PC-9 (cell line): ENCODE data around the gene SNX18. TPM values are rescaled to one million over a fixed set of nuclear protein-coding genes. Genes with fewer than 3 reads are reported as not detected.
A peak's percentile ranks its signal among the peaks of the same experiment; 100 is the strongest.

Experiments used
- BruUV-seq: library from RNA; stranded (reverse); fragments of 400-500 nt; replicated peaks from 2 replicates; lab custom pipeline; 2021; lab: Mats Ljungman, UMichigan
- CTCF ChIA-PET: fragments of 300-600 bp; sonication (Branson Sonifier 250); formaldehyde crosslinking; loops from one replicate; lab custom pipeline; 2022; ENCODE audit warnings: antibody characterized with exemption; lab: Charles Lee
- POLR2A ChIA-PET: fragments of 300-600 bp; sonication (Branson Sonifier 250); formaldehyde crosslinking; loops from one replicate; lab custom pipeline; 2022; ENCODE audit warnings: antibody characterized with exemption; ENCODE audit not compliant: unreplicated experiment; lab: Charles Lee
- DNase-seq, 2 experiments: peaks; one replicate each; pipeline versions ENCODE4 v3.0.0 to v3.0.0-alpha.2; 2015 to 2022; ENCODE audit warnings: mixed read lengths in 1 of 2
- H2AFZ ChIP-seq: fragments of 200-600 bp; sonication (generic); 2 replicates; pipeline ENCODE4 v1.8.1; 2017; ENCODE audit warnings: antibody characterized with exemption
- H3F3A ChIP-seq: fragments of 200-600 bp; sonication (generic); 2 replicates; pipeline ENCODE4 v1.8.1; 2017; ENCODE audit warnings: antibody characterized with exemption, mild to moderate bottlenecking, low read depth; ENCODE audit not compliant: insufficient read depth
- H3K27ac ChIP-seq: fragments of 200-600 bp; sonication (generic); 2 replicates; pipeline ENCODE4 v1.6.1; 2016; ENCODE audit warnings: mixed run types
- H3K27me3 ChIP-seq: fragments of 200-600 bp; sonication (generic); 2 replicates; pipeline ENCODE4 v1.6.1; 2016; ENCODE audit warnings: low read depth, mixed run types; ENCODE audit not compliant: insufficient read depth
- H3K36me3 ChIP-seq: fragments of 200-600 bp; sonication (generic); 2 replicates; pipeline ENCODE4 v1.6.1; 2016; ENCODE audit warnings: low read depth, mixed run types
- H3K4me1 ChIP-seq: fragments of 200-600 bp; sonication (generic); replicated peaks from 2 replicates; pipeline ENCODE4 v1.6.1; 2016; ENCODE audit warnings: mixed run types; ENCODE audit not compliant: insufficient read depth
- H3K4me2 ChIP-seq: fragments of 200-600 bp; sonication (generic); 2 replicates; pipeline ENCODE4 v1.6.1; 2017; ENCODE audit warnings: mixed run types
- H3K4me3 ChIP-seq: fragments of 200-600 bp; sonication (generic); 2 replicates; pipeline ENCODE4 v1.6.1; 2016; ENCODE audit warnings: mixed run types
- H3K79me2 ChIP-seq: fragments of 200-600 bp; sonication (generic); 2 replicates; pipeline ENCODE4 v1.6.1; 2017; ENCODE audit warnings: low read depth, mixed run types
- H3K9me2 ChIP-seq: fragments of 200-600 bp; sonication (generic); 2 replicates; pipeline ENCODE4 v1.8.1; 2017; ENCODE audit warnings: mild to moderate bottlenecking; ENCODE audit not compliant: insufficient read depth
- H3K9me3 ChIP-seq: fragments of 200-600 bp; sonication (generic); 2 replicates; pipeline ENCODE4 v1.8.1; 2016; ENCODE audit warnings: low read depth; ENCODE audit not compliant: insufficient read depth
- H4K20me1 ChIP-seq: fragments of 200-600 bp; sonication (generic); 2 replicates; pipeline ENCODE4 v1.8.1; 2017; ENCODE audit not compliant: insufficient read depth
- EZH2 ChIP-seq: fragments of 200-600 bp; sonication (generic); IDR thresholded peaks from 2 replicates; pipeline ENCODE4 v1.8.0; 2017; ENCODE audit warnings: antibody characterized with exemption, low read depth
- intact Hi-C: fragments of 100-400 bp; cut with micrococcal nuclease; formaldehyde crosslinking; loops from one replicate; pipeline ENCODE4 v1.10.0; 2022; ENCODE audit not compliant: unreplicated experiment
- total RNA-seq: library from RNA; stranded (reverse); gene quantifications from 2 replicates; pipeline ENCODE4 v1.2.3, GENCODE V29; 2021
- TF ChIP-seq, protein P1 (sequence below): fragments of 200-600 bp; sonication (generic); conservative IDR thresholded peaks from 2 replicates; pipeline ENCODE4 v1.6.1; 2017; ENCODE audit warnings: mixed run types, antibody characterized with exemption, mild to moderate bottlenecking, moderate library complexity

The SNX18 gene
- total RNA-seq, 1 experiment from 2014 or later, result 9.7 TPM

DNA sequence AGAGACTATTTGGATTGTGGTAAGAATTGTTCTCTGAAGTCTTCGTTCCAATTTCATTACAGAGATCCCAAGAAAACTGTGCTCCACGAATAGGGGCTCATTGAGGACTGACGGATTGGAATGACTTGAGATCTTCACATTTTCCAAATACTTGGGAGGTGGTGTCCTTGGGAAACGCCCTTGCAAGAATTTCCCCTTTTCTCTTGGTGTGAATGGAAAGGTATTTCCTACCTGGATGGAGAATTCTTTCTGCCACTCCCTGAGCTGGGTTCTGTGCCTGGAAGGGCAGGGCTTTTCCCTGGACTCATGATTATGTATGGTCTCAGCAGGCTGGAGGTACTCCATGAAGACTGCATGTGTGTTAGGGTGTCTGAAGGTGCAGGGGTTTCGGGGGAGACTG lies 53.9 kb downstream of the SNX18 start:
- no TSS peak for BruUV-seq
- intact Hi-C loops, result no loop called here
- H2AFZ ChIP-seq, result no peak overlapping the region
- no peaks in the 10 kb centered on the region for H4K20me1 ChIP-seq
- H3K79me2 ChIP-seq, result no peaks in the 10 kb centered on the region
- H3K4me2 ChIP-seq, result no peak overlapping the region
- TF ChIP-seq, protein P1, sequence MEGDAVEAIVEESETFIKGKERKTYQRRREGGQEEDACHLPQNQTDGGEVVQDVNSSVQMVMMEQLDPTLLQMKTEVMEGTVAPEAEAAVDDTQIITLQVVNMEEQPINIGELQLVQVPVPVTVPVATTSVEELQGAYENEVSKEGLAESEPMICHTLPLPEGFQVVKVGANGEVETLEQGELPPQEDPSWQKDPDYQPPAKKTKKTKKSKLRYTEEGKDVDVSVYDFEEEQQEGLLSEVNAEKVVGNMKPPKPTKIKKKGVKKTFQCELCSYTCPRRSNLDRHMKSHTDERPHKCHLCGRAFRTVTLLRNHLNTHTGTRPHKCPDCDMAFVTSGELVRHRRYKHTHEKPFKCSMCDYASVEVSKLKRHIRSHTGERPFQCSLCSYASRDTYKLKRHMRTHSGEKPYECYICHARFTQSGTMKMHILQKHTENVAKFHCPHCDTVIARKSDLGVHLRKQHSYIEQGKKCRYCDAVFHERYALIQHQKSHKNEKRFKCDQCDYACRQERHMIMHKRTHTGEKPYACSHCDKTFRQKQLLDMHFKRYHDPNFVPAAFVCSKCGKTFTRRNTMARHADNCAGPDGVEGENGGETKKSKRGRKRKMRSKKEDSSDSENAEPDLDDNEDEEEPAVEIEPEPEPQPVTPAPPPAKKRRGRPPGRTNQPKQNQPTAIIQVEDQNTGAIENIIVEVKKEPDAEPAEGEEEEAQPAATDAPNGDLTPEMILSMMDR, result no peak
- no peak for TF ChIP-seq EZH2
- no peaks in the 10 kb centered on the region for H3K9me2 ChIP-seq
- H3K4me1 ChIP-seq, result no peaks in the 10 kb centered on the region
- H3K27me3 ChIP-seq, result no peaks in the 10 kb centered on the region
- H3K27ac ChIP-seq, result no peak overlapping the region
- ChIA-PET POLR2A (interaction anchor here (0.7 kb wide), 1 partner anchor 32 kb away, joined by 3 read pairs; no protein-coding TSS in a partner anchor), CTCF (no interaction called here)
- H3K4me3 ChIP-seq, result no peak overlapping the region
- no peaks in the 10 kb centered on the region for H3K9me3 ChIP-seq
- no peaks in the 10 kb centered on the region for H3F3A ChIP-seq
- DNase-seq, result peak in 1 of 2 experiments; percentile 9
- H3K36me3 ChIP-seq, result no peaks in the 10 kb centered on the region

DNA sequence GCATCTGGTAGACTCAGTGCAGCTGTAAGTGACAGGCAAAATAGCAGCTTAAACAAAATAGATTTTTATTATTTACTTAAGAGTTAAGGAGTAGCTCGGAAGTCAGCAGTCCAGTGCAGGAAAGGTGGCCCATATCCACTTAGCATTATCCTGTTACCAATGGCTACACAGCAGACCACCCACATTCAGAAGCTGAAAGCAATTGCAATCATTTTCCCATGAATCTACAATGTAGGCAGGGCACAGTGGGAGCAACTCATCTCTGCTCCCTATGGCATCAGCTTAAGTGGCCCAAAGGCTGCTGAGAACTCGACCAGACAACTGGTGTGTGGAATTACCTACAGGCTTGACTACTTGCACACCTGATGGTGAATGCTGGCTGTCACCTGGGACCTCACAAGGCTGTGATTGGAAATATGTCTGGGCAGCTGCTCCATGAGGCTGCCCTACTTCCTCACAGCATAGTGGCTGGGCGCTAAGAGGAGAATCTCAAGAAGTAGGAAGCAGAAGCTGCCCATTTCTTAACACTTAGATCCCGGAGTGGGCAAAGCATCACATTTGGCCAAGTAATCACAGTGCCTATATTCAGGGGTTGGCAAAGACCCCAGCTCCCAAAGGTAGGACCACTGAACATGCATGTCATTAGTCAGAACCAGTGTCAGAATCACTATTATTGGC lies 56.4 kb downstream of the SNX18 start:
- H3K4me2 ChIP-seq, result no peak overlapping the region
- H3K79me2 ChIP-seq, result no peaks in the 10 kb centered on the region
- no peaks in the 10 kb centered on the region for H3K9me2 ChIP-seq
- H3K27ac ChIP-seq, result no peak overlapping the region
- no peak overlapping the region for H3K4me3 ChIP-seq
- no peak for DNase-seq
- no peaks in the 10 kb centered on the region for H4K20me1 ChIP-seq
- H3K27me3 ChIP-seq, result no peaks in the 10 kb centered on the region
- no peak overlapping the region for H2AFZ ChIP-seq
- no peaks in the 10 kb centered on the region for H3F3A ChIP-seq
- H3K36me3 ChIP-seq, result no peaks in the 10 kb centered on the region
- no TSS peak for BruUV-seq
- CTCF ChIA-PET, result no interaction called here
- no peak for TF ChIP-seq EZH2
- TF ChIP-seq, protein P1, result no peak
- POLR2A ChIA-PET, result no interaction called here
- no peaks in the 10 kb centered on the region for H3K4me1 ChIP-seq
- intact Hi-C loops, result no loop called here
- no peaks in the 10 kb centered on the region for H3K9me3 ChIP-seq

DNA sequence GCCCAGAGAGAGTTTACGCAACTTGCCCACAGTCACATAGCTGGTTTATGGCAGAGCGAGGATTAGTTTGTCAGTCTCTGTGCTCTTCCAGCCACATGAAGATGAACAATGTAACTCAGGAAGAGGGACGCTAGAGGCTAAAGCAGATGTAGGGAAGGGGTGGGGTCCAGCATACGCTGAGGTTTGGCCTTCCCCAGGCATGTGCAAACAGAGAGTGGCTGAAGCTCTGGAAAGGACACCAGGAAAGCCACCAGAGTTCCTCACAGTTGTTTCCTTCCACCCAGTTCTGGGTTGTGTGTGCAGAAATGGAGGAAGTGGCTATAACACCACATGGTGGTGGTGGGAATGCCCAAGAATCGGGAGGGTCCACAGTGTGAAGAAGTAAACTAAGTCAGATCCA lies 60.0 kb downstream of the SNX18 start:
- no peaks in the 10 kb centered on the region for H3K4me1 ChIP-seq
- H3K27ac ChIP-seq, result no peak overlapping the region
- no peaks in the 10 kb centered on the region for H3K9me3 ChIP-seq
- no peaks in the 10 kb centered on the region for H3K79me2 ChIP-seq
- no peaks in the 10 kb centered on the region for H3K36me3 ChIP-seq
- POLR2A ChIA-PET, result no interaction called here
- intact Hi-C loops, result no loop called here
- no peak overlapping the region for H3K4me3 ChIP-seq
- no peak overlapping the region for H3K4me2 ChIP-seq
- DNase-seq, result no peak
- no peaks in the 10 kb centered on the region for H3K9me2 ChIP-seq
- H3F3A ChIP-seq, result no peaks in the 10 kb centered on the region
- CTCF ChIA-PET, result no interaction called here
- H3K27me3 ChIP-seq, result no peaks in the 10 kb centered on the region
- TF ChIP-seq EZH2, result no peak
- TF ChIP-seq, protein P1, result no peak
- no peaks in the 10 kb centered on the region for H4K20me1 ChIP-seq
- no peak overlapping the region for H2AFZ ChIP-seq
- no TSS peak for BruUV-seq
